ENCODE measurements around the gene ELMOD1. TPM values are rescaled to one million over a fixed set of nuclear protein-coding genes. Genes with fewer than 3 reads are reported as not detected.
A peak's percentile ranks its signal among the peaks of the same experiment; 100 is the strongest.

The ELMOD1 gene
- total RNA-seq, 1 donor, result 0.43 TPM

GRCh38 chr11:107682572-107682971, 91.6 kb downstream of the ELMOD1 start:
- DNase-seq (ENCODE audit: low read depth), result no peak
- H3K4me3 ChIP-seq (ENCODE audit: low read depth, low read length), result no peak overlapping the region
- TF ChIP-seq CTCF (IDR thresholded peaks at IDR 0.05; ENCODE audit: insufficient read depth, low read depth, low read length), result no peak

GRCh38 chr11:107683061-107683460, 92.1 kb downstream of the ELMOD1 start:
- no peak for TF ChIP-seq CTCF (IDR thresholded peaks at IDR 0.05; ENCODE audit: insufficient read depth, low read depth, low read length)
- H3K4me3 ChIP-seq (ENCODE audit: low read depth, low read length), result no peak overlapping the region
- no peak for DNase-seq (ENCODE audit: low read depth)

GRCh38 chr11:107683807-107684206, 92.9 kb downstream of the ELMOD1 start:
- H3K4me3 ChIP-seq (ENCODE audit: low read depth, low read length), result no peak overlapping the region
- DNase-seq (ENCODE audit: low read depth), result no peak
- TF ChIP-seq CTCF (IDR thresholded peaks at IDR 0.05; ENCODE audit: insufficient read depth, low read depth, low read length), result peak; percentile 60

GRCh38 chr11:107688322-107688918, 97.5 kb downstream of the ELMOD1 start:
- H3K4me3 ChIP-seq (ENCODE audit: low read depth, low read length), result no peak overlapping the region
- no peak for TF ChIP-seq CTCF (IDR thresholded peaks at IDR 0.05; ENCODE audit: insufficient read depth, low read depth, low read length)
- DNase-seq (ENCODE audit: low read depth), result no peak

- peak; percentile 74 for DNase-seq (ENCODE audit: low read depth)
- TF ChIP-seq CTCF (IDR thresholded peaks at IDR 0.05; ENCODE audit: insufficient read depth, low read depth, low read length), result peak; percentile 72
- no peak overlapping the region for H3K4me3 ChIP-seq (ENCODE audit: low read depth, low read length)
Measured at GRCh38 chr11:107689317-107690202, 98.6 kb downstream of the ELMOD1 start.

GRCh38 chr11:107691000-107691750, 100.2 kb downstream of the ELMOD1 start:
- no peak for TF ChIP-seq CTCF (IDR thresholded peaks at IDR 0.05; ENCODE audit: insufficient read depth, low read depth, low read length)
- H3K4me3 ChIP-seq (ENCODE audit: low read depth, low read length), result no peak overlapping the region
- peak; percentile 82 for DNase-seq (ENCODE audit: low read depth)
